Measurements from ENCODE around the gene PFKFB1. TPM values are rescaled to one million over a fixed set of nuclear protein-coding genes. Genes with fewer than 3 reads are reported as not detected.

The PFKFB1 gene
- total and polyA plus RNA-seq, 2 of the 13 experiments (the other 11 are each of a cell fraction or from before 2014, with no cell fraction given): 1.5 to 2.9 TPM

GRCh38 chrX:55007656-55008055, 13.7 kb upstream of the PFKFB1 start (continued):
- TF ChIP-seq ZNF883 (CRISPR knock-in tag; IDR thresholded peaks at IDR 0.05; ENCODE audit: not compliant biosample characterization) (no peak), ZNF263 (CRISPR knock-in tag; IDR thresholded peaks at IDR 0.05) (peak; percentile 93), REST (IDR thresholded peaks at IDR 0.05; ENCODE audit: borderline replicate concordance in 1 of 2, low read depth in 1 of 2, low read length in 2 of 2) (no peak), TGIF2 (CRISPR knock-in tag; IDR thresholded peaks at IDR 0.05) (no peak), ZNF703 (CRISPR knock-in tag; IDR thresholded peaks at IDR 0.05; ENCODE audit: borderline replicate concordance) (no peak), GLI4 (CRISPR knock-in tag; IDR thresholded peaks at IDR 0.05; ENCODE audit: borderline replicate concordance) (no peak), FOSL2 (CRISPR knock-in tag; IDR thresholded peaks at IDR 0.05) (peak; percentile 71), ZMAT3 (CRISPR knock-in tag; conservative IDR thresholded peaks at IDR 0.05) (no peak), CEBPG (CRISPR knock-in tag; IDR thresholded peaks at IDR 0.05) (peak; percentile 54), GTF2F1 (IDR thresholded peaks at IDR 0.05; ENCODE audit: low read length) (no peak), ZNF207 (IDR thresholded peaks at IDR 0.05; ENCODE audit: borderline replicate concordance) (no peak), ZNF768 (CRISPR knock-in tag; IDR thresholded peaks at IDR 0.05) (no peak), ZNF232 (CRISPR knock-in tag; IDR thresholded peaks at IDR 0.05; ENCODE audit: borderline replicate concordance) (no peak), IKZF4 (CRISPR knock-in tag; IDR thresholded peaks at IDR 0.05; ENCODE audit: borderline replicate concordance, low read depth, not compliant biosample characterization) (no peak), ZNF563 (CRISPR knock-in tag; IDR thresholded peaks at IDR 0.05) (no peak), CEBPB (IDR thresholded peaks at IDR 0.05; ENCODE audit: borderline replicate concordance, low read depth, low read length) (peak; percentile 36; the same call in 1 of the 2 replicates)
- TF ChIP-seq, protein P1, sequence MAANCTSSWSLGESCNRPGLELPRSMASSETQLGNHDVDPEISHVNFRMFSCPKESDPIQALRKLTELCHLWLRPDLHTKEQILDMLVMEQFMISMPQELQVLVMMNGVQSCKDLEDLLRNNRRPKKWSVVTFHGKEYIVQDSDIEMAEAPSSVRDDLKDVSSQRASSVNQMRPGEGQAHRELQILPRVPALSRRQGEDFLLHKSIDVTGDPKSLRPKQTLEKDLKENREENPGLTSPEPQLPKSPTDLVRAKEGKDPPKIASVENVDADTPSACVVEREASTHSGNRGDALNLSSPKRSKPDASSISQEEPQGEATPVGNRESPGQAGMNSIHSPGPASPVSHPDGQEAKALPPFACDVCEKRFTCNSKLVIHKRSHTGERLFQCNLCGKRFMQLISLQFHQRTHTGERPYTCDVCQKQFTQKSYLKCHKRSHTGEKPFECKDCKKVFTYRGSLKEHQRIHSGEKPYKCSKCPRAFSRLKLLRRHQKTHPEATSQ (CRISPR knock-in tag; IDR thresholded peaks at IDR 0.05; ENCODE audit: borderline replicate concordance): no peak
- TF ChIP-seq, protein P2, sequence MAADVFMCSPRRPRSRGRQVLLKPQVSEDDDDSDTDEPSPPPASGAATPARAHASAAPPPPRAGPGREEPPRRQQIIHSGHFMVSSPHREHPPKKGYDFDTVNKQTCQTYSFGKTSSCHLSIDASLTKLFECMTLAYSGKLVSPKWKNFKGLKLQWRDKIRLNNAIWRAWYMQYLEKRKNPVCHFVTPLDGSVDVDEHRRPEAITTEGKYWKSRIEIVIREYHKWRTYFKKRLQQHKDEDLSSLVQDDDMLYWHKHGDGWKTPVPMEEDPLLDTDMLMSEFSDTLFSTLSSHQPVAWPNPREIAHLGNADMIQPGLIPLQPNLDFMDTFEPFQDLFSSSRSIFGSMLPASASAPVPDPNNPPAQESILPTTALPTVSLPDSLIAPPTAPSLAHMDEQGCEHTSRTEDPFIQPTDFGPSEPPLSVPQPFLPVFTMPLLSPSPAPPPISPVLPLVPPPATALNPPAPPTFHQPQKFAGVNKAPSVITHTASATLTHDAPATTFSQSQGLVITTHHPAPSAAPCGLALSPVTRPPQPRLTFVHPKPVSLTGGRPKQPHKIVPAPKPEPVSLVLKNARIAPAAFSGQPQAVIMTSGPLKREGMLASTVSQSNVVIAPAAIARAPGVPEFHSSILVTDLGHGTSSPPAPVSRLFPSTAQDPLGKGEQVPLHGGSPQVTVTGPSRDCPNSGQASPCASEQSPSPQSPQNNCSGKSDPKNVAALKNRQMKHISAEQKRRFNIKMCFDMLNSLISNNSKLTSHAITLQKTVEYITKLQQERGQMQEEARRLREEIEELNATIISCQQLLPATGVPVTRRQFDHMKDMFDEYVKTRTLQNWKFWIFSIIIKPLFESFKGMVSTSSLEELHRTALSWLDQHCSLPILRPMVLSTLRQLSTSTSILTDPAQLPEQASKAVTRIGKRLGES (CRISPR knock-in tag; IDR thresholded peaks at IDR 0.05; ENCODE audit: borderline replicate concordance): no peak
- TF ChIP-seq, protein P3, sequence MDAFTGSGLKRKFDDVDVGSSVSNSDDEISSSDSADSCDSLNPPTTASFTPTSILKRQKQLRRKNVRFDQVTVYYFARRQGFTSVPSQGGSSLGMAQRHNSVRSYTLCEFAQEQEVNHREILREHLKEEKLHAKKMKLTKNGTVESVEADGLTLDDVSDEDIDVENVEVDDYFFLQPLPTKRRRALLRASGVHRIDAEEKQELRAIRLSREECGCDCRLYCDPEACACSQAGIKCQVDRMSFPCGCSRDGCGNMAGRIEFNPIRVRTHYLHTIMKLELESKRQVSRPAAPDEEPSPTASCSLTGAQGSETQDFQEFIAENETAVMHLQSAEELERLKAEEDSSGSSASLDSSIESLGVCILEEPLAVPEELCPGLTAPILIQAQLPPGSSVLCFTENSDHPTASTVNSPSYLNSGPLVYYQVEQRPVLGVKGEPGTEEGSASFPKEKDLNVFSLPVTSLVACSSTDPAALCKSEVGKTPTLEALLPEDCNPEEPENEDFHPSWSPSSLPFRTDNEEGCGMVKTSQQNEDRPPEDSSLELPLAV (CRISPR knock-in tag; conservative IDR thresholded peaks at IDR 0.05; ENCODE audit: low read depth): no peak

Data from HepG2 (cell line).